AG04449 (cell line): Measurements from ENCODE around the gene MINAR1.

ENCODE experiments used
- CTCF ChIA-PET: fragments of 350-600 bp; formaldehyde crosslinking; extraction: SDS; loops from one replicate; lab custom pipeline; 2021; ENCODE audit warnings: antibody characterized with exemption; lab: Yijun Ruan, JAX
- POLR2A ChIA-PET: fragments of 400-600, 350-600 bp; formaldehyde crosslinking; extraction: SDS; loops from one replicate; lab custom pipeline; 2020; ENCODE audit warnings: antibody characterized with exemption, inconsistent platforms; lab: Yijun Ruan, JAX
- DNase-seq: peaks from one replicate; pipeline ENCODE4 v3.0.0-alpha.2; 2010; ENCODE audit warnings: low read depth, low spot score
- H3K4me3 ChIP-seq: 2 replicates; pipeline ENCODE4 v1.5.1; 2011; ENCODE audit warnings: low read depth, mild to moderate bottlenecking, control low read depth, low read length
- CTCF ChIP-seq: IDR thresholded peaks from one replicate; pipeline ENCODE4 v1.5.1; 2011; ENCODE audit warnings: mild to moderate bottlenecking, moderate library complexity, low read length, control low read depth, inconsistent platforms; ENCODE audit not compliant: insufficient read depth; ENCODE audit errors: missing control alignments

Gene MINAR1

GRCh38 chr15:79455361-79455760, 23.2 kb downstream of the MINAR1 start:
- no peak for DNase-seq
- CTCF ChIA-PET = interaction anchor here (1.4 to 13.7 kb wide), 2 partner anchors 398 kb away, joined by 5 to 189 read pairs; no protein-coding TSS in a partner anchor
- TF ChIP-seq CTCF = no peak
- H3K4me3 ChIP-seq = no peak overlapping the region
- POLR2A ChIA-PET = no interaction called here

- CTCF ChIA-PET = interaction anchor here (1.4 kb wide), 1 partner anchor 397 kb away, joined by 5 read pairs; no protein-coding TSS in a partner anchor
Observed at GRCh38 chr15:79455943-79456342, 23.8 kb downstream of the MINAR1 start.

DNA sequence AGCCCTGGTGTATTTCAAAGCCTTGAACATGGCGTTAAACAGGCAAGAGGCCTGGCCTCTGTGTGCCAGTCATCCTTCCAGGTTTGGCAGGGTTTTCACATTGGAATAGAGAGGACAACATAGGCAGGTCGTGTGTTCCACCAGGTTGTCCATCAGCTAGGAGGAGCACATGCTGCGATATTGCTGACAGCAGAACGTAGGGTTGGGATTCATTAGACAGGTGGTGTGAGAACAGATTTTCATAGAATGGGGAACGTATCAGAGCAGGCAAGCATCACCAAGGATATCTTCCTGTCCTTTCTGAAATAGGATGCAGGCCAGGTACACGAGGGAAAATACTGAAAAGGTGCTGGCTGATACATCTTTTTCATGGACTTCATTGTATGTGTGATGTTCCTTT, 26.4 kb downstream of the MINAR1 start:
- CTCF ChIA-PET = interaction anchor here (1.8 kb wide), 1 partner anchor 391 kb away, joined by 5 read pairs; no protein-coding TSS in a partner anchor
- TF ChIP-seq CTCF = no peak
- POLR2A ChIA-PET = no interaction called here
- DNase-seq = no peak
- H3K4me3 ChIP-seq = no peak overlapping the region

More at GRCh38 chr15:79455943-79456342, 23.8 kb downstream of the MINAR1 start:
- POLR2A ChIA-PET = no interaction called here
- no peak for DNase-seq
- H3K4me3 ChIP-seq = no peak overlapping the region
- TF ChIP-seq CTCF = no peak

DNA sequence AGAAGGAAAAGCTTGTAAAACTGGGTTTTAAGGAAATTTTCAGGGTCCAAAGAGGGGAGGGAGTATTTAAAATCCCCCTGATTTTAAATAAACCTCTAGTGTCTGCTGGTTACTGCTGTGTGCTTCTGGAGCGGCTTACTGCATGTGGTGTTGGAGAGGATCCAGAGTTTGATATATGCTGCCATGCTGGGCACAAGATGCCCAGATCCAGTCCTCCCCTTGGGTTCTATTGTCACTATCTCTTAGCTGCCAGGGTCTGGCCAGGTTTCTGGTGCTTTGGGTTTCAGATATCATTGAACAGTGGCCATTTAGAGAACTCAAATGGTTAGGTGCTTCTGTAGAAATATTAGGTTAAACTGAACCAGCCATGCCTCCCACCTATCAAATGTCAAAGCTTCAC, 27.5 kb downstream of the MINAR1 start:
- ChIA-PET POLR2A (no interaction called here), CTCF (interaction anchor here (1.0 to 1.8 kb wide), 2 partner anchors 8 to 390 kb away, joined by 4 to 5 read pairs; no protein-coding TSS in a partner anchor)
- no peak for DNase-seq
- no peak overlapping the region for H3K4me3 ChIP-seq
- no peak for TF ChIP-seq CTCF

- CTCF ChIA-PET = interaction anchor here (1.0 to 2.2 kb wide), 4 partner anchors 10 to 388 kb away, joined by 3 to 7 read pairs (median 3); no protein-coding TSS in a partner anchor
- H3K4me3 ChIP-seq = no peak overlapping the region
- POLR2A ChIA-PET = no interaction called here
- no peak for TF ChIP-seq CTCF
- DNase-seq = no peak
Observed at GRCh38 chr15:79463043-79463780, 31.1 kb downstream of the MINAR1 start.

DNA sequence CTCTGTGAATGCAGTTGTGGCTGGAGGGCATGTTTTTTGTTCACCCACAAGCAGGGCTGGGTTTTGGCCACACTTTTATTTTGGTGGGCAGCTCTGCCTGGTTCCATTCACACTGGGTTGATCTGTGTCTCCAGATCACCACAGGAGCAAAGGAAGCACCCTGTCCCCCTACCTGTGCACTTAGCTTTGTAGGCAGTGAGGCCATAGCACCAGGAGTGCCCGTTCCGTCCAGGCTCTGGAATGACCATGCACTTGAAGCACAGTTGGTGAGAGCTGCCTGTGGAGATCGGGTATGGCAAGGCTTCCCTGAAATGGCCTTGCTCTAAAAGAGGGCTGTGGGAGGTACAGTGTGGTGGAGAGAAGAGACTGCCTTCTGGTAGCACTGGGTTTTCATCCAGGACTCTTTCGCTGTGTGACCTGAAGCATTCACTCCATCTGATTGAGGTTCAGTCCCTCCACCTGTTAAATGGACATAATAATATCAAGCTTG, 31.7 kb downstream of the MINAR1 start:
- ChIA-PET CTCF (interaction anchor here (1.2 to 2.2 kb wide), 3 partner anchors 14 to 388 kb away, joined by 3 to 7 read pairs (median 3); no protein-coding TSS in a partner anchor), POLR2A (no interaction called here)
- no peak overlapping the region for H3K4me3 ChIP-seq
- no peak for TF ChIP-seq CTCF
- DNase-seq = no peak
